ENCODE measurements around the gene ZFR2. TPM values are rescaled to one million over a fixed set of nuclear protein-coding genes. Genes with fewer than 3 reads are reported as not detected.

Gene ZFR2
- 0.26 TPM for polyA plus RNA-seq (2012; ENCODE audit: low read depth, missing spikeins)

DNA sequence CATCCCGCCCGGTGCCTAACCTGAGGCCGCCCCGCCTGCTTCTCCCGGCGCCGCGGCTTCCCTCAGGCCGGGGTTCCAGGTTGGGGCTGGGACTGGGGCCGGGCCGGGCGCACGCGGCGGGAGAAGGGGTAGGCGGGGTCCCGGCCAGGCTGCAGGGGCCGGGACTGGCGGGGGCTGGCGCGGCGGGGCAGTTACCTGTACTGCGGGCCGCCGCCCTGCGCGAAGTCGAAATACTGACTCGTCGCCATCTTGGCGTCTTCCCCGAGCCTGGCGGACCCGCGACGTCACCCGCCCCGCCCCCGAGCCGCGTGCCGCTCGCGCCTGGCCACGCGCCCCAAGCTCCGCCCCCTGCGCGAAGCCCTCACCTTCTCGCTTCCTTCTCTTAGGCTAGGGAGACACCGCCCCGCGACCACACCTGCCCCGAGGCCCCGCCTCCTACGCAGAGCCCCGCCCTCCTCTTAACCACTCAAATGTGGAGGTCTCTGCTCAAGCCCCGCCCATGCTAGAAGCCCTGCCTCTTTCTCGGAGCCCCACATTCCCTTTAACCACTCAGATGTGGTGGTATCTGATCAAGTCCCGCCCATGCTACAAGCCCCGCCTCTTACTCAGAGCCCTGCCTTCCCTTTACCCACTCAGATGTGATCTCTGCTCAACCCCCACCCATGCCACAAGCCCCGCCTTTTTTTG, at the start of gene ZFR2:
Gene ZFR2, minus strand, starts transcription at position 269 of the 687 bp plus-strand sequence. Its CDS starts 21 bp downstream, at position 248.
- TF ChIP-seq PAX5 (IDR thresholded peaks at IDR 0.05; ENCODE audit: insufficient read depth, low read length, severe bottlenecking) (no peak), POU2F2 (IDR thresholded peaks at IDR 0.05; ENCODE audit: low read depth, low read length) (no peak), SPI1 (IDR thresholded peaks at IDR 0.05; ENCODE audit: low read depth, low read length) (no peak), POLR2AphosphoS5 (IDR thresholded peaks at IDR 0.05; ENCODE audit: low read depth, low read length) (no peak)
- no peak for DNase-seq (ENCODE audit: insufficient read length, low spot score)
- FAIRE-seq = no peak

DNA sequence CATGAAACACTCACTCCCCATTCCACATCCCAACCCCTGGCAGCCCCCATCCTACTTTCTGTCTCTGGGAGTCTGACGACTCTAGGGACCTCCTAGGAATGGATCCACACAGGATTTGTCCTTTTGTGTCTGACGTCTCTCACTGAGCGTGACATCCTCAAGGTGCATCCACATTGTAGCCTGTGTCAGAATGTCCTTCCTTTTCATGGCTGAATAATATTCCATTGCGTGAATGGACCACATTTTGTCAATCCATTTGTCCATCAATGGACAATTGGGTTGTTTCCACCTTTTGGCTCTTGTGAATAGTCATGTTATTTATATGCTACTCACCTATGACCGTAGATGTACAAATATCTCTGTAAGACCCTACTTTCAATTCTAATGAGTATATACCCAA, 47.2 kb upstream of the ZFR2 start:
- TF ChIP-seq SPI1 (IDR thresholded peaks at IDR 0.05; ENCODE audit: low read depth, low read length) = no peak
- DNase-seq (ENCODE audit: insufficient read length, low spot score) (no peak), FAIRE-seq (no peak)

DNA sequence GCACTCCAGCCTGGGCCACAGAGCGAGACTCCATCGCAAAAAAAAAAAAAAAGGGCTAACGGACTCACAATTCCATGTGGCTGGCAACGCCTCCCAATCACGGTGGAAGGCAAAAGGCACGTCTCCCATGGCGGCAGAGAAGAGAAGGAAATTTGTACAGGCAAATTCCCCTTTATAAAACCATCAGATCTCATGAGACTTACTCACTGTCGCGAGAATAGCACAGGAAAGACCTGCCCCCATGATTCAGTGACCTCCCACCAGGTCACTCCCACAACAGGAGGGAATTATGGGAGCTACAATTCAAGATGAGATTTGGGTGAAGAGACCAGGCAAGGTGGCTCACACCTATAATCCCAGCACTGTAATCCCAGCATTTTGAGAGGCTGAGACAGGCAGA, 45.4 kb upstream of the ZFR2 start:
- DNase-seq (ENCODE audit: insufficient read length, low spot score) = no peak
- TF ChIP-seq TAF1 (IDR thresholded peaks at IDR 0.05; ENCODE audit: low read depth, low read length) (no peak), PAX5 (IDR thresholded peaks at IDR 0.05; ENCODE audit: insufficient read depth, low read length, severe bottlenecking) (no peak), POLR2AphosphoS5 (IDR thresholded peaks at IDR 0.05; ENCODE audit: low read depth, low read length) (no peak), POU2F2 (IDR thresholded peaks at IDR 0.05; ENCODE audit: low read depth, low read length) (no peak), POLR2A (IDR thresholded peaks at IDR 0.05; ENCODE audit: low read depth, low read length) (no peak), SPI1 (IDR thresholded peaks at IDR 0.05; ENCODE audit: low read depth, low read length) (no peak)
- no peak for FAIRE-seq

DNA sequence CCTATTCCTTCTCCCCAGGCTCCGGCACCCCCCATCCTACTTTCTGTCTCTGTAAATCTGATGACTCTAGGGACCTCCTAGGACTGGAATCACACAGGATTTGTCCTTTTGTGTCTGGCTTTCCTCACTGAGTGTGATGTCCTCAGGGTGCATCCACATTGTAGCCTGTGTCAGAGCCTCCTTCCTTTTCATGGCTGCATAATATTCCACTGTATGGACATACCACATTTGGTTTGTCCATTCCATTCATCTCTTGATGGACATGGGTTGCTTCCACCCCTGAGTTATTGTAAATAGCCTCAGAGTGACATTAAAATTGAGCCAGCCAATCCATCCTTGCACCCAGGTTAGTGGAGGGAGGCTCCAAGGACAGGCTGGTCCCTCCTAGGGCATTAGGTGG, 41.3 kb upstream of the ZFR2 start:
- no peak for FAIRE-seq
- no peak for TF ChIP-seq POLR2AphosphoS5 (IDR thresholded peaks at IDR 0.05; ENCODE audit: low read depth, low read length)
- TF ChIP-seq POU2F2 (IDR thresholded peaks at IDR 0.05; ENCODE audit: low read depth, low read length) = no peak
- TF ChIP-seq POLR2A (IDR thresholded peaks at IDR 0.05; ENCODE audit: low read depth, low read length) = no peak
- no peak for TF ChIP-seq TAF1 (IDR thresholded peaks at IDR 0.05; ENCODE audit: low read depth, low read length)
- no peak for TF ChIP-seq SPI1 (IDR thresholded peaks at IDR 0.05; ENCODE audit: low read depth, low read length)
- TF ChIP-seq PAX5 (IDR thresholded peaks at IDR 0.05; ENCODE audit: insufficient read depth, low read length, severe bottlenecking) = no peak

DNA sequence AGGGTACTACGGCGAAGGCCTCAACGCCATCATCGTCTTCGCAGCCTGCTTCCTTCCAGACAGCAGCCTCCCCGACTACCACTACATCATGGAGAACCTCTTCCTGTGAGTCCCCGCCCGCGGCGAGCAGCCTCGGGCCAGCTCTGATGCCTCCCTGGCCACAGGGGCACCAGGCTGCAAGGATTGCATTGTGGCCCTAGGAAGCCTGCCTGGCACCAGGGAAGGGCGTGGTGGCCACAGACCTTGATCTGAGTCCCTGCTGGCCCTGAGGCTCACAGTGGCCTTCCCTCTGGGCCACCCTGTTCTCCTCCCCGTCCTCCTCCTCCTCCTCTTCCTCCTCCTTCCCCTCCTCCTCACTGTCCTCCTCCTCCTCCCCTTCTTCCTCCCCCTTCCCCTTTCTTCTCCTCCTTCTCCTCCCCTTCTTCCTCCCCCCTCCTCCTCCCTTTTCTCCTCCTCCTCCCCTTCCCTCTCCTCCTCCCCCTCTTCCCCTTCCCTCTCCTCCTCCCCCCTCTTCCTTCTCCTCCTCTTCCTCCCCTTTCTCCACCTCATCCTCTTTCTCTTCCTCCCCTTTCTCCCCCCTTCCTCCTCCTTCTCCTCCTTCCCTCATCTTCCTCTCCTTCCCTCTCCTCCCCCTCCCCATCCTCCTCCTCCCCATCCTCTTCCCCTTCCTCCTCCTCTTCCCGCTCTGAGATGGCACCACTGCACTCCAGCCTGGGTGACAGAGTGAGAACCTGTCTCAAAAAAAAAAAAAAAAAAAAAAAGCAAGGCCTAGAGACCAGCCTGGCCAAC, 39.6 kb upstream of the ZFR2 start:
- TF ChIP-seq SPI1 (IDR thresholded peaks at IDR 0.05; ENCODE audit: low read depth, low read length) = no peak
- no peak for TF ChIP-seq PAX5 (IDR thresholded peaks at IDR 0.05; ENCODE audit: insufficient read depth, low read length, severe bottlenecking)
- TF ChIP-seq POU2F2 (IDR thresholded peaks at IDR 0.05; ENCODE audit: low read depth, low read length) = no peak
- TF ChIP-seq POLR2A (IDR thresholded peaks at IDR 0.05; ENCODE audit: low read depth, low read length) = no peak
- TF ChIP-seq TAF1 (IDR thresholded peaks at IDR 0.05; ENCODE audit: low read depth, low read length) = no peak
- TF ChIP-seq POLR2AphosphoS5 (IDR thresholded peaks at IDR 0.05; ENCODE audit: low read depth, low read length) = no peak

More for the DNA sequence above, 41.3 kb upstream of the ZFR2 start:
- no peak for DNase-seq (ENCODE audit: insufficient read length, low spot score)

DNA sequence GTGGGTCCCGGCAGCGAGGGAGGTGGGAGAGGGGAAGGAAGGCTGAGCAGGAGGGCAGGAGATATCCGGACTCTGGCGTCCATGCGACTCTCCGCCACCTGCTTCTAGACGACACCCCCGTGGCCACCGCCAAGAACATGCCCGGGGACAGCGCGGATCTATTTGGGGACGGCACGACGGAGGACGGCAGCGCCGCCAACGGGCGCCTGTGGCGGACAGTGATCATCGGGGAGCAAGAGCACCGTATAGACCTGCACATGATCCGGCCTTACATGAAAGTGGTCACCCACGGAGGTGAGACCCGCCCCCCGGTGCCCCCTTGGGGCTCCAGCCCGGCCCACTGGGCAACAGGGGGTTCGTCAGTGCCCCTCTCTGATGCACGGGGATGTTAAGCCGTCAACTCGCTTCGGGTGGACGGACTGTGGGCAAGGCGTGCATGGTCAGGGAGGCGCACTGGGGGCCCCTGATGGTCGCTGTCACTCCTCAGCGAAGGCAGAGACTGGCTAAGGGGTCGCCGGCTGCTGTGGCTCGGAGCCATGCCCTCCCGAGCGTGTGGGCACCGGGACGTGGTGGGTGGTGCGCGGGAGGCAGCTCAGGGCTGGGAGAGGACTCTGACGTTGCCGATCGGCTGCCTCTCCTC, 38.9 kb upstream of the ZFR2 start:
- TF ChIP-seq POLR2A (IDR thresholded peaks at IDR 0.05; ENCODE audit: low read depth, low read length) (no peak), PAX5 (IDR thresholded peaks at IDR 0.05; ENCODE audit: insufficient read depth, low read length, severe bottlenecking) (no peak), SPI1 (IDR thresholded peaks at IDR 0.05; ENCODE audit: low read depth, low read length) (no peak), POLR2AphosphoS5 (IDR thresholded peaks at IDR 0.05; ENCODE audit: low read depth, low read length) (no peak), POU2F2 (IDR thresholded peaks at IDR 0.05; ENCODE audit: low read depth, low read length) (no peak), TAF1 (IDR thresholded peaks at IDR 0.05; ENCODE audit: low read depth, low read length) (no peak)
- no peak for FAIRE-seq
- DNase-seq (ENCODE audit: insufficient read length, low spot score) = no peak

More for the DNA sequence above, 39.6 kb upstream of the ZFR2 start:
- FAIRE-seq (no peak), DNase-seq (ENCODE audit: insufficient read length, low spot score) (no peak)

DNA sequence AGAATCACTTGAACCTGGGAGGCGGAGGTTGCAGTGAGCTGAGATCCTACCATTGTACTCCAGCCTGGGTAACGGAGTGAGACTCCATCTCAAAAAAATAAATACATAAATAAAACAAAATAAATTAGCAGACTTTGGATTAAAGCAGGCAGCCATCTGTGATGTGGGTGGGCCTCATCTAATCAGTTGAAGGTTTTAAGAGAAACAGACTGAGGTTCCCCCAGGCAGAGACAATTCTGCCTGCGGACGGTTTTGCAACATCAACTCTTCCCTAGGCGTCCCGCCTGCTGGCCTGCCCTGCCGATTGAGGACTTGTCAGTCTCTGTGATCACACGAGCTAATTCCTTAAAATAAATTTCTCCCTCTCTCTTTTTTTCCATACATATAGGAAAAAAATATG, 35.4 kb upstream of the ZFR2 start:
- FAIRE-seq (no peak), DNase-seq (ENCODE audit: insufficient read length, low spot score) (no peak)
- TF ChIP-seq TAF1 (IDR thresholded peaks at IDR 0.05; ENCODE audit: low read depth, low read length) (no peak), POU2F2 (IDR thresholded peaks at IDR 0.05; ENCODE audit: low read depth, low read length) (no peak), POLR2AphosphoS5 (IDR thresholded peaks at IDR 0.05; ENCODE audit: low read depth, low read length) (no peak), PAX5 (IDR thresholded peaks at IDR 0.05; ENCODE audit: insufficient read depth, low read length, severe bottlenecking) (no peak), SPI1 (IDR thresholded peaks at IDR 0.05; ENCODE audit: low read depth, low read length) (no peak), POLR2A (IDR thresholded peaks at IDR 0.05; ENCODE audit: low read depth, low read length) (no peak)

DNA sequence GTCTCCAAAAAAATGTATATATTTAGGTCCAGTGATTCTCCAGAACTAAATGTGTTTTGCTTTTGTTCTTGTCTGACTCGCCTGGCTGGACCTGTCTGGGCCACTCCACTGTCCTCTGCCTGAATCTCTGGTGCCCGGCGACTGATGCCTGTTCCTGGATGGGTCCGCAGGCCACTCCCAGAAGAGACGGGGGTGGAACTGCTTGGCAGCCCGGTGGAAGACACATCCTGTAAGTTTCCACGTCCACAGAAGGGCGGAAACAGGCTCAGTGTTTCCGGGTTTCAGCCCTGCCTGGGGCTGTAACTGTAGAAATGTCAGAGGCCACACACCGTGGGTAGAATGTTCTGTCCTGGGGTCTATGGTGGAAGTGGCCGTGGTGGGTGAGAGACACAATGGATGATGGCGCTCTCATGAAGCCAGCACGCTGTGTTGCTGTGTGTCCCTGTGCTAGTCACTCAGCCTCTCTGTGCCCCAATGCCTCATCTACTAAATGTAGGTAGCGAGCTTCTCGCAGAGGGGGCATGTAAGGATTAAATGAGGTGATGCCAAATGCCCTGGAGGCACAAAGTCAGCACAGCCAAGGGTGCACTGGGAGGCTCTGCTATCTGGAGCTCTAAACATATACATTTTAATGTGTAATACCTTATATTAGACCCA, 33.6 kb upstream of the ZFR2 start:
- DNase-seq (ENCODE audit: insufficient read length, low spot score) (no peak), FAIRE-seq (no peak)
- no peak for TF ChIP-seq POLR2A (IDR thresholded peaks at IDR 0.05; ENCODE audit: low read depth, low read length)

DNA sequence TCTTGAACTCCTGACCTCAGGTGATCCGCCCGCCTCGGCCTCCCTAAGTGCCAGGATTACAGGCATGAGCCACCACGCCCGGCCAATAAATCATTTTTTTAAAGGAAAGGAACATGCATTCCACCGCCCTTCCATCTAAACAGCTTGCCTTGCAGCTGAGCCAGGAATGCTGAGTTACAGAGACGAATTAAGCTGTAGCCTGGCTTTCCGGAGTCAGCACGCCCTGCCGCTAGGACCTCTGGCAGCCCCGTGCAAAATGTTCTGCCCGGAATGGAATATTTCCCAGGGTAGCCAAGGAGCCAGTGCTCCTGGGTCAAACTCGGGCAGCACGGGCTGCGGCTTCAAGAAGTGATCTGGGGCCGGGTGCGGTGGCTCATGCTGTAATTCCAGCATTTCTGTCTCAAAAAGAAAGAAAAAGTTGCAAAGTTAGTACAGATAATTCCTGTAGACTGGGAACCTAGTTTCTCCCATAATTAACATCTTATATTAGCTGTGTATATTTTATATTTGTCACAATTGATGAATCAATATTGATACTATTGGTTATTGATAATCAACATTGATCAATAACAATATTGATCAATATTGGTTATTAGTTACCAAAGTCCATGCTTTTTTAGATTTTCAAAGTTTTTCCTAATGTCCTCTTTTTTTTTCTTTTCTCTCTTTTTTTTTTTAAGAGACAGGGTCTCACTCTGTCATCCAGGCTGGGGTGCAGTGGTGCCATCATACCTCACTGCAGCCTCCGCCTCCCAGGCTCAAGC, 30.9 kb upstream of the ZFR2 start:
- FAIRE-seq = no peak
- DNase-seq (ENCODE audit: insufficient read length, low spot score) = no peak
- TF ChIP-seq POLR2AphosphoS5 (IDR thresholded peaks at IDR 0.05; ENCODE audit: low read depth, low read length) (no peak), TAF1 (IDR thresholded peaks at IDR 0.05; ENCODE audit: low read depth, low read length) (no peak), SPI1 (IDR thresholded peaks at IDR 0.05; ENCODE audit: low read depth, low read length) (no peak)
